ENCODE results near the gene ATG5.

DNA sequence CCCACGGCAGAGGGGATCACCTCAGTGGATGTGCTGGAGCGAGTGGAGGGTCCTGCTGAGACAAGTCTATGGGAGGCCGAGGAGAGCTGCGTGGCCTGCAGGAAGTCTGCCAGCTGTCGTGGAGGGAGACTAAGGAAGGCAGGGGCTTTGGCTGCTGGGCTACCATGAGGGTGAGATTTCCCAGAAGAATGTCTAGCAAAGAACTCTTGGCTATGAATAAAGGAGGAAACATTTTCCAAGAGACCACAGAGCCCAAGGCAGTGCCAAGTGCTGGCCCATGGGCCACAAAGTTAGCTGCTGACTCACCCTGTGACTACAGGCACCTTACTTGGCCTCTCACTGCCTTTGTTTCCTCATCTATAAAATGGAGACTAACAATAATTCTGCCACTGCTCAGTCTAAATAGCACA is 166.0 kb downstream of the ATG5 start:
- TF ChIP-seq, protein P1, sequence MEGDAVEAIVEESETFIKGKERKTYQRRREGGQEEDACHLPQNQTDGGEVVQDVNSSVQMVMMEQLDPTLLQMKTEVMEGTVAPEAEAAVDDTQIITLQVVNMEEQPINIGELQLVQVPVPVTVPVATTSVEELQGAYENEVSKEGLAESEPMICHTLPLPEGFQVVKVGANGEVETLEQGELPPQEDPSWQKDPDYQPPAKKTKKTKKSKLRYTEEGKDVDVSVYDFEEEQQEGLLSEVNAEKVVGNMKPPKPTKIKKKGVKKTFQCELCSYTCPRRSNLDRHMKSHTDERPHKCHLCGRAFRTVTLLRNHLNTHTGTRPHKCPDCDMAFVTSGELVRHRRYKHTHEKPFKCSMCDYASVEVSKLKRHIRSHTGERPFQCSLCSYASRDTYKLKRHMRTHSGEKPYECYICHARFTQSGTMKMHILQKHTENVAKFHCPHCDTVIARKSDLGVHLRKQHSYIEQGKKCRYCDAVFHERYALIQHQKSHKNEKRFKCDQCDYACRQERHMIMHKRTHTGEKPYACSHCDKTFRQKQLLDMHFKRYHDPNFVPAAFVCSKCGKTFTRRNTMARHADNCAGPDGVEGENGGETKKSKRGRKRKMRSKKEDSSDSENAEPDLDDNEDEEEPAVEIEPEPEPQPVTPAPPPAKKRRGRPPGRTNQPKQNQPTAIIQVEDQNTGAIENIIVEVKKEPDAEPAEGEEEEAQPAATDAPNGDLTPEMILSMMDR (optimal IDR thresholded peaks at IDR 0.05 in 1 of 3, IDR thresholded peaks at IDR 0.05 in 1 of 3, conservative IDR thresholded peaks at IDR 0.05 in 1 of 3; ENCODE audit: extremely low read depth in 1 of 3, insufficient read depth in 2 of 3, low read length in 3 of 3), result no peak
- TF ChIP-seq EZH2 (IDR thresholded peaks at IDR 0.05; ENCODE audit: low read length), result no peak

Measured in keratinocyte (primary cell).